ENCODE results near the gene SPANXN3.
"Not testable (repeated sequence)": the region's sequence is repeated elsewhere in the genome, so short reads cannot be mapped to it uniquely, and the experiment has no call there.

The SPANXN3 gene

GRCh38 chrX:143517375-143517774 lies at the start of gene SPANXN3:
Gene SPANXN3, minus strand, starts transcription at chrX:143517475. Its CDS starts 84 bp downstream, at chrX:143517391.
- not testable (repeated sequence) for DNase-seq

GRCh38 chrX:143536176-143536575 lies 18.9 kb upstream of the SPANXN3 start:
- peak; percentile 13 to 60 for DNase-seq

GRCh38 chrX:143502196-143502595 lies 15.1 kb downstream of the SPANXN3 start:
- DNase-seq: not testable (repeated sequence)

- peak in 1 of 2 experiments; percentile 0 for DNase-seq
These were observed 16.5 kb downstream of the SPANXN3 start for GRCh38 chrX:143500751-143501150.

DNA sequence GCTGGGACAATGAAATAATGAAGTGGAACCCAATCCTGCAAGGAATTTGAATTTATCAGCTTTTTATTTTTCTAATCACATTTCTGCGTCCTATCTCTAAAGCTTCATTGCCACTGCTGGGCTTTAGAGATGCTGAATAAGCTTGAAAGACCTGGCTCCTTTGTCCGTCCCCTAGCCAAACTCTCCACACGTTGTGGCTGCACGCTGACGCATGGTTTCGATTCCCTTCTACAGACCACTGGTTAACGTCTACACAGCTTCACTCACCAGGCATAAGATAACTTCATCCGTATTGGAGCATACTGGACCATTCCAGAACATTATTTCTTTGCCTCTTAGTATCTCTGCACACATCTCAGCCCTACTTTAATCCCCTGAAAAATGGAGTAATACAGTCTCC lies 31.2 kb downstream of the SPANXN3 start:
- no peak for DNase-seq

DNA sequence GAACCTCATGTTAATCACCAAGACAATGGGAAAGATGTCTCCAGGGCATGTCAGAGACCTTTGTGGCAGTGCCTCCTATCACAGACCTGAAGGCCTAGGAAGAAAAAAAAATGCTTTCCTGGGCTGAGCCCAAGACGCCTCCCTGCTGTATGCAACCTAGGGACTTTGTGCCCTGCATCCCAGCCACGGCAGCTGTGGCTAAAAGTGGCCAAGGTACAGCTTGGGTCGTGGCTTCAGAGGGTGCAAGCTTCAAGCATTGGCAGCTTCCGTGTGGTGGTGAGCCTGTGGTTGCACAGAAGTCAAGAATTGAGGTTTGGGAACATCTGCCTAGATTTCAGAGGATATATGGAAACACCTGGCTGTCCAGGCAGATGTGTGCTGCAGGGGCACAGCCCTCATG lies 40.5 kb downstream of the SPANXN3 start:
- no peak for DNase-seq

- DNase-seq: peak; percentile 39 to 45
These were observed 44.8 kb downstream of the SPANXN3 start for GRCh38 chrX:143472347-143472938.

- no peak for DNase-seq
These were observed 51.1 kb downstream of the SPANXN3 start for GRCh38 chrX:143466130-143466529.

- DNase-seq: no peak
These were observed 54.6 kb downstream of the SPANXN3 start for GRCh38 chrX:143462696-143463095.

- no peak for DNase-seq
These were observed 55.7 kb downstream of the SPANXN3 start for GRCh38 chrX:143461606-143462005.
